HCT116 (cell line): ENCODE results near the gene COL15A1. TPM values are rescaled to one million over a fixed set of nuclear protein-coding genes. Genes with fewer than 3 reads are reported as not detected.

Experiments
- ATAC-seq: fragments of 200-7000 bp; cut with Tn5 transposase; 2 replicates; pipeline ENCODE4 v1.9.1; 2020; ENCODE audit warnings: mild to moderate bottlenecking, moderate library complexity
- BruUV-seq: library from RNA; stranded (reverse); fragments of 400-500 nt; replicated peaks from 2 replicates; lab custom pipeline; 2021; lab: Mats Ljungman, UMichigan
- CTCF ChIA-PET: fragments of 300-600 bp; sonication (Branson Sonifier 250); formaldehyde crosslinking; loops from one replicate; lab custom pipeline; 2021; ENCODE audit warnings: antibody characterized with exemption; lab: Charles Lee
- POLR2A ChIA-PET: fragments of 300-600, 350-600 bp; sonication (Branson Sonifier 250); formaldehyde crosslinking; loops from one replicate; lab custom pipeline; 2021; ENCODE audit warnings: antibody characterized with exemption; lab: Charles Lee
- RAD21 ChIA-PET, 2 experiments: fragments of 300-600 bp; sonication (Branson Sonifier 250); formaldehyde crosslinking; loops; one replicate each; lab custom pipeline; 2023; ENCODE audit warnings: low total read pairs in 2 of 2; ENCODE audit not compliant: uncharacterized antibody in 2 of 2, unreplicated experiment in 2 of 2, low non-redundant PET in 1 of 2; lab: Charles Lee
- DNase-seq: peaks from one replicate; pipeline ENCODE4 v3.0.0-alpha.2; 2010; ENCODE audit warnings: low read depth, low spot score
- H2AFZ ChIP-seq: fragments of 200-600 bp; shearing (Covaris generic), sonication (generic); 2 replicates; pipeline ENCODE4 v1.6.1; 2017; ENCODE audit warnings: low read depth, mixed run types, mixed read lengths, antibody characterized with exemption, low read length; ENCODE audit not compliant: poor library complexity, severe bottlenecking
- H3K27ac ChIP-seq: 2 replicates; pipeline ENCODE4 v1.5.1; 2012; ENCODE audit warnings: low read depth, low read length
- H3K27me3 ChIP-seq: fragments of 200-600 bp; sonication (generic); 2 replicates; pipeline ENCODE4 v1.6.1; 2016; ENCODE audit warnings: mixed run types, low read length, mixed read lengths; ENCODE audit not compliant: insufficient read depth
- H3K36me3 ChIP-seq, 2 experiments: fragments of 200-500 bp in 1 of 2; fragments of 200-600 bp in 1 of 2; sonication (Bioruptor generic) in 1 of 2; sonication (generic) in 1 of 2; 2 replicates each; pipeline versions ENCODE4 v1.5.1 to v1.6.1; 2014 to 2016; ENCODE audit warnings: low read length in 2 of 2, inconsistent platforms in 1 of 2, mixed read lengths in 1 of 2, mixed run types in 1 of 2; ENCODE audit not compliant: insufficient read depth in 2 of 2, control insufficient read depth in 1 of 2
- H3K4me1 ChIP-seq, 2 experiments: fragments of 200-600 bp in 1 of 2; sonication (generic) in 1 of 2; 2 replicates each; pipeline versions ENCODE4 v1.5.1 to v1.6.1; 2012 to 2017; ENCODE audit warnings: low read length in 2 of 2, inconsistent platforms in 1 of 2, mild to moderate bottlenecking in 1 of 2, mixed read lengths in 1 of 2, mixed run types in 1 of 2, moderate library complexity in 1 of 2; ENCODE audit not compliant: insufficient read depth in 2 of 2, control insufficient read depth in 1 of 2
- H3K4me2 ChIP-seq: fragments of 200-600 bp; sonication (generic); 2 replicates; pipeline ENCODE4 v1.6.1; 2017; ENCODE audit warnings: mixed run types, low read length, mixed read lengths
- H3K4me3 ChIP-seq, 2 experiments: fragments of 200-600 bp in 1 of 2; sonication (generic) in 1 of 2; replicated peaks in 1 of 2; 2 replicates each; pipeline ENCODE4 v1.5.1; 2011 to 2016; ENCODE audit warnings: low read length in 2 of 2, control low read depth in 1 of 2, low read depth in 1 of 2, mild to moderate bottlenecking in 1 of 2, mixed read lengths in 1 of 2, mixed run types in 1 of 2
- H3K79me2 ChIP-seq: fragments of 200-600 bp; sonication (generic); 2 replicates; pipeline ENCODE4 v1.6.1; 2017; ENCODE audit warnings: mild to moderate bottlenecking, mixed run types, low read length, moderate library complexity, mixed read lengths; ENCODE audit not compliant: insufficient read depth
- H3K9ac ChIP-seq: fragments of 200-600 bp; sonication (generic); 2 replicates; pipeline ENCODE4 v1.6.1; 2016; ENCODE audit warnings: low read length, mixed read lengths
- H3K9me2 ChIP-seq: fragments of 200-600 bp; sonication (generic), shearing (Covaris generic); 2 replicates; pipeline ENCODE4 v1.6.1; 2017; ENCODE audit warnings: mixed run types, mild to moderate bottlenecking, moderate library complexity; ENCODE audit not compliant: insufficient read depth
- H3K9me3 ChIP-seq, 2 experiments: fragments of 200-500 bp in 1 of 2; fragments of 200-600 bp in 1 of 2; sonication (Bioruptor generic) in 1 of 2; sonication (generic) in 1 of 2; 2 replicates each; pipeline ENCODE4 v1.6.1; 2014 to 2017; ENCODE audit warnings: low read length in 2 of 2, mixed read lengths in 2 of 2, inconsistent platforms in 1 of 2, low read depth in 1 of 2, mild to moderate bottlenecking in 1 of 2, mixed run types in 1 of 2, moderate library complexity in 1 of 2; ENCODE audit not compliant: control insufficient read depth in 1 of 2, insufficient read depth in 1 of 2
- H4K20me1 ChIP-seq: fragments of 200-600 bp; sonication (generic), shearing (Covaris generic); 2 replicates; pipeline ENCODE4 v1.6.1; 2017; ENCODE audit warnings: mixed run types, mild to moderate bottlenecking, moderate library complexity; ENCODE audit not compliant: insufficient read depth
- CEBPB ChIP-seq: IDR thresholded peaks from 2 replicates; pipeline ENCODE4 v1.6.1; 2012; ENCODE audit warnings: low read depth
- EZH2 ChIP-seq: fragments of 200-600 bp; sonication (generic); IDR thresholded peaks from 2 replicates; pipeline ENCODE4 v1.6.1; 2017; ENCODE audit warnings: antibody characterized with exemption, mixed run types
- EZH2phosphoT487 ChIP-seq: fragments of 200-600 bp; IDR thresholded peaks from 2 replicates; pipeline ENCODE4 v1.6.1; 2018; ENCODE audit warnings: antibody characterized with exemption, borderline replicate concordance
- POLR2A ChIP-seq: IDR thresholded peaks from 2 replicates; pipeline ENCODE4 v1.7.0; 2011; ENCODE audit warnings: borderline replicate concordance; ENCODE audit not compliant: insufficient read depth, insufficient read length; ENCODE audit errors: extremely low read depth
- RAD21 ChIP-seq: IDR thresholded peaks from 2 replicates; pipeline ENCODE4 v1.6.1; 2012; ENCODE audit warnings: low read depth, mild to moderate bottlenecking
- TCF7L2 ChIP-seq: IDR thresholded peaks from 2 replicates; pipeline ENCODE4 v1.7.0; 2011; ENCODE audit warnings: borderline replicate concordance, inconsistent platforms; ENCODE audit not compliant: insufficient read depth, insufficient read length; ENCODE audit errors: extremely low read depth
- ZNF274 ChIP-seq: fragments of 200-500 bp; sonication (Bioruptor generic); IDR thresholded peaks from 2 replicates; pipeline ENCODE4 v1.6.1; 2014; ENCODE audit warnings: mild to moderate bottlenecking, low read depth, low read length, inconsistent platforms
- intact Hi-C: fragments of 100-400 bp; cut with micrococcal nuclease; formaldehyde crosslinking; loops from 2 replicates; pipeline ENCODE4 v1.10.0; 2022
- total RNA-seq: library from RNA; stranded (reverse); gene quantifications from one replicate; pipeline ENCODE4 v1.2.1, GENCODE V29; 2021; ENCODE audit not compliant: unreplicated experiment
- TF ChIP-seq, protein P1 (sequence below), 3 experiments: fragments of 200-600 bp in 1 of 3; sonication (generic) in 1 of 3; IDR thresholded peaks in 2 of 3; conservative IDR thresholded peaks in 1 of 3; 2 replicates each; pipeline ENCODE4 v1.5.1; 2012 to 2017; ENCODE audit warnings: low read depth in 2 of 3, low read length in 2 of 3, antibody characterized with exemption in 1 of 3, borderline replicate concordance in 1 of 3, control low read depth in 1 of 3, mild to moderate bottlenecking in 1 of 3, mixed read lengths in 1 of 3, mixed run types in 1 of 3, moderate library complexity in 1 of 3; ENCODE audit not compliant: insufficient read depth in 1 of 3
- TF ChIP-seq, protein P2 (sequence below): IDR thresholded peaks from 2 replicates; pipeline ENCODE4 v1.6.1; 2012

The COL15A1 gene
- total RNA-seq, 1 experiment from 2014 or later = 0.15 TPM

DNA sequence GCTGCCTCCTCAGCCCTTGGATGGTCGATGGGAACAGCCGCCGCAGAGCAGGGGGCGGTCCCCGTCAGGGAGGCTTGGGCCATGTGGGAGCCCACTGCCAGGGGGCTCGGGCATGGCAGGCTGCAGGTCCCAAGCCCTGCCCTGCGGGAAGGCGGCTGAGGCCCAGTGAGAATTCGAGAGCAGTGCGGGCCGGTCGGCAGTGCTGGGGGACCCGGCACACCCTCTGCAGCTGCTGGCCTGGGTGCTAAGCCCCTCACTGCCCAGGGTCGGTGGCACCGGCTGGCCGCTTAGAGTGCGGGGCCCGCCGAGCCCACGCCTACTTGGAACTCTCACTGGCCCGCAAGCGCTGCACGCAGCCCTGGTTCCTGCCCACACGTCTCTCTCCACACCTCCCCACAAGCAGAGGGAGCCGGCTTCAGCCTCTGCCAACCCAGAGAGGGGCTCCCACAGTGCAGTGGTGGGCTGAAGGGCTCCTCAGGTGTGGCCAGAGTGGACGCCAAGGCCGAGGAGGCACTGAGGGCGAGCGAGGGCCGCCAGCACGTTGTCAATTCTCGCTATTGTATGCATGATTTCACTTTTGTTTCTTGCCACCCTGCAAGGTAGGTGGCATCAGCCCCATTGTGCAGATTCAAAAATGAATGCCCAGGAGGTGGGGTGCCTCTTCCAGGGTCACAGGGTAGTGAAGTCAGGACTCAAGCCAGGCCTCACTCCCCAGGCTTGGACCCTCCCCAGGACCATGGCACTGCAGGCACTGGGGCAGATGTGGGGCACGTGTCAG, 48.6 kb downstream of the COL15A1 start:
- no peaks in the 10 kb centered on the region for H3K36me3 ChIP-seq
- H3K4me3 ChIP-seq = no peak overlapping the region
- DNase-seq (no peak), ATAC-seq (no peak)
- H3K4me1 ChIP-seq = peaks cover 0 to 13% of the 10 kb centered on the region in 2 experiments; a peak in 2 of 4 replicates
- ChIA-PET RAD21 (no interaction called here), POLR2A (no interaction called here), CTCF (interaction anchor here (1.3 kb wide), 1 partner anchor 14 kb away, joined by 3 read pairs; no protein-coding TSS in a partner anchor)
- H3K79me2 ChIP-seq = no peaks in the 10 kb centered on the region
- no peak for TF ChIP-seq EZH2phosphoT487
- no peak for TF ChIP-seq CEBPB
- no peak for TF ChIP-seq RAD21
- TF ChIP-seq ZNF274 = no peak
- no peak for TF ChIP-seq POLR2A
- TF ChIP-seq, protein P1, sequence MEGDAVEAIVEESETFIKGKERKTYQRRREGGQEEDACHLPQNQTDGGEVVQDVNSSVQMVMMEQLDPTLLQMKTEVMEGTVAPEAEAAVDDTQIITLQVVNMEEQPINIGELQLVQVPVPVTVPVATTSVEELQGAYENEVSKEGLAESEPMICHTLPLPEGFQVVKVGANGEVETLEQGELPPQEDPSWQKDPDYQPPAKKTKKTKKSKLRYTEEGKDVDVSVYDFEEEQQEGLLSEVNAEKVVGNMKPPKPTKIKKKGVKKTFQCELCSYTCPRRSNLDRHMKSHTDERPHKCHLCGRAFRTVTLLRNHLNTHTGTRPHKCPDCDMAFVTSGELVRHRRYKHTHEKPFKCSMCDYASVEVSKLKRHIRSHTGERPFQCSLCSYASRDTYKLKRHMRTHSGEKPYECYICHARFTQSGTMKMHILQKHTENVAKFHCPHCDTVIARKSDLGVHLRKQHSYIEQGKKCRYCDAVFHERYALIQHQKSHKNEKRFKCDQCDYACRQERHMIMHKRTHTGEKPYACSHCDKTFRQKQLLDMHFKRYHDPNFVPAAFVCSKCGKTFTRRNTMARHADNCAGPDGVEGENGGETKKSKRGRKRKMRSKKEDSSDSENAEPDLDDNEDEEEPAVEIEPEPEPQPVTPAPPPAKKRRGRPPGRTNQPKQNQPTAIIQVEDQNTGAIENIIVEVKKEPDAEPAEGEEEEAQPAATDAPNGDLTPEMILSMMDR (IDR thresholded peaks at IDR 0.05 in 2 of 3, conservative IDR thresholded peaks at IDR 0.05 in 1 of 3; ENCODE audit: borderline replicate concordance in 1 of 3, insufficient read depth in 1 of 3, low read depth in 2 of 3, low read length in 2 of 3) = no peak
- TF ChIP-seq, protein P2, sequence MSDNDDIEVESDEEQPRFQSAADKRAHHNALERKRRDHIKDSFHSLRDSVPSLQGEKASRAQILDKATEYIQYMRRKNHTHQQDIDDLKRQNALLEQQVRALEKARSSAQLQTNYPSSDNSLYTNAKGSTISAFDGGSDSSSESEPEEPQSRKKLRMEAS = no peak
- no peak for TF ChIP-seq EZH2
- TF ChIP-seq TCF7L2 = no peak
- H2AFZ ChIP-seq = no peak overlapping the region
- BruUV-seq = no TSS peak
- no peak overlapping the region for H3K4me2 ChIP-seq
- H3K27ac ChIP-seq = no peak overlapping the region
- H3K9ac ChIP-seq = no peak overlapping the region
- H3K9me2 ChIP-seq = no peaks in the 10 kb centered on the region
- no peaks in the 10 kb centered on the region for H3K27me3 ChIP-seq
- H4K20me1 ChIP-seq = no peaks in the 10 kb centered on the region
- intact Hi-C loops = no loop called here
- no peaks in the 10 kb centered on the region for H3K9me3 ChIP-seq
